Heart left ventricle (tissue), 13 donors: ENCODE measurements around the gene DCAF15.

Experiments
- CTCF ChIP-seq, 12 donors: fragments of 200-600 bp; sonication (generic) in 4 of 12; IDR thresholded peaks; one replicate each; pipeline versions ENCODE4 v1.5.0 to v1.8.0; 2018 to 2022; ENCODE audit warnings: antibody characterized with exemption in 12 of 12, mild to moderate bottlenecking in 5 of 12
- POLR2A ChIP-seq, 2 donors: fragments of 450-650 bp; IDR thresholded peaks; one replicate each; pipeline ENCODE4 v1.6.1; 2017; ENCODE audit warnings: antibody characterized with exemption in 2 of 2, mild to moderate bottlenecking in 2 of 2, moderate library complexity in 2 of 2
- donor health status: ischemic (EF 13 %, LVEDD 7.1; RV severe dilation, severe dysfunction).
- donor health status: DM: no; HTN: yes; CAD: no.
- donor health status: DM: no; HTN: no; CAD: no.
- donor health status: ischemic (EF 25% LVEDD 6.9; RV normal size, moderate dysfunction).
- donor health status: ischemic (EF 25% LVEDD 5.7; RV mildly dilated, moderate dysfunction).
- donor health status: ischemic (EF 35%, LVEDD 5.7; RV mildly dilated, moderate dysfunction).
- donor health status: nonischemic (EF 11% LVEDD 7.7; RV severe dilation, severe dysfunction).
- donor health status: DM: yes; HTN: yes; CAD: no.
- donor health status: PGD.
- donor health status: ischemic (EF 29% LVEDD 5.4; RV normal size, mild dysfunction).
- donor health status: nonischemic (EF 23%, LVEDD 6.1; RV moderate dilation, normal function).

GRCh38 chr19:13959962-13960862, 7.9 kb downstream of the DCAF15 start:
- TF ChIP-seq CTCF (IDR thresholded peaks at IDR 0.05) = peak in 5 of 12 donors; percentile 7 to 29 (median 20)
- TF ChIP-seq POLR2A (IDR thresholded peaks at IDR 0.05) = no peak
